Activated CD4-positive, alpha-beta T cell treated with anti-CD3 and anti-CD28 coated beads, Interleukin-2, Interleukin-6, amounts not matched to agents 100 ng/mL and 50 ng/mL, durations not matched to agents 16 hours and 8 hours (primary cell): ENCODE data around the gene S100A8.

Experiments used
- DNase-seq: peaks from one replicate; pipeline ENCODE4 v3.0.0-alpha.2; 2020

Gene S100A8

GRCh38 chr1:153345187-153346076 lies 45.4 kb downstream of the S100A8 start:
- DNase-seq: no peak

GRCh38 chr1:153344718-153345025 lies 46.2 kb downstream of the S100A8 start:
- DNase-seq: no peak

GRCh38 chr1:153343811-153344717 lies 46.8 kb downstream of the S100A8 start:
- no peak for DNase-seq

GRCh38 chr1:153343040-153343681 lies 47.7 kb downstream of the S100A8 start:
- no peak for DNase-seq

GRCh38 chr1:153342178-153342577 lies 48.7 kb downstream of the S100A8 start:
- no peak for DNase-seq

GRCh38 chr1:153341431-153341934 lies 49.4 kb downstream of the S100A8 start:
- DNase-seq: no peak

- no peak for DNase-seq
Observed at GRCh38 chr1:153340356-153340755, 50.5 kb downstream of the S100A8 start.
